Fibroblast of lung (primary cell): Measurements from ENCODE around the gene TMEM171. TPM values are rescaled to one million over a fixed set of nuclear protein-coding genes. Genes with fewer than 3 reads are reported as not detected.

Experiments used
- DNase-seq, 2 donors: peaks; one replicate each; pipeline versions ENCODE4 v3.0.0 to v3.0.0-alpha.2; 2010; ENCODE audit warnings: low read depth in 2 of 2
- H2AFZ ChIP-seq: 2 replicates; pipeline ENCODE4 v1.5.1; 2012; ENCODE audit warnings: low read length, control low read depth, inconsistent platforms
- H3K27ac ChIP-seq: 2 replicates; pipeline ENCODE4 v1.5.1; 2011; ENCODE audit warnings: low read length, control low read depth; ENCODE audit not compliant: insufficient read depth
- H3K27me3 ChIP-seq: 2 replicates; pipeline ENCODE4 v1.5.1; 2011; ENCODE audit warnings: mild to moderate bottlenecking, low read length; ENCODE audit not compliant: control insufficient read depth, insufficient read depth
- H3K36me3 ChIP-seq: 2 replicates; pipeline ENCODE4 v1.5.1; 2011; ENCODE audit warnings: low read length; ENCODE audit not compliant: control insufficient read depth, insufficient read depth
- H3K4me1 ChIP-seq: 2 replicates; pipeline ENCODE4 v1.5.1; 2011; ENCODE audit warnings: low read length; ENCODE audit not compliant: control insufficient read depth, insufficient read depth; ENCODE audit errors: extremely low read depth
- H3K4me2 ChIP-seq: 2 replicates; pipeline ENCODE4 v1.5.1; 2011; ENCODE audit warnings: low read length, control low read depth; ENCODE audit not compliant: insufficient read depth; ENCODE audit errors: extremely low read depth
- H3K4me3 ChIP-seq, 4 experiments: fragments of 200-600 bp in 1 of 4; sonication (generic) in 1 of 4; replicated peaks in 1 of 4; 2 replicates each; pipeline ENCODE4 v1.5.1; 2011 to 2016; ENCODE audit warnings: low read length in 4 of 4, low read depth in 3 of 4, mild to moderate bottlenecking in 3 of 4, control low read depth in 2 of 4, inconsistent platforms in 1 of 4, mixed read lengths in 1 of 4; ENCODE audit not compliant: insufficient read depth in 1 of 4; ENCODE audit errors: control extremely low read depth in 1 of 4
- H3K79me2 ChIP-seq: 2 replicates; pipeline ENCODE4 v1.5.1; 2012; ENCODE audit warnings: mild to moderate bottlenecking, low read length, inconsistent platforms; ENCODE audit not compliant: control insufficient read depth, insufficient read depth
- H3K9ac ChIP-seq: 2 replicates; pipeline ENCODE4 v1.5.1; 2011; ENCODE audit warnings: mild to moderate bottlenecking, low read length, control low read depth; ENCODE audit not compliant: insufficient read depth
- H3K9me3 ChIP-seq: 2 replicates; pipeline ENCODE4 v1.5.1; 2012; ENCODE audit warnings: low read depth, low read length; ENCODE audit not compliant: control insufficient read depth, insufficient read depth
- H4K20me1 ChIP-seq: 2 replicates; pipeline ENCODE4 v1.5.1; 2011; ENCODE audit warnings: low read length; ENCODE audit not compliant: control insufficient read depth, insufficient read depth; ENCODE audit errors: extremely low read depth
- EZH2 ChIP-seq: IDR thresholded peaks from 2 replicates; pipeline ENCODE4 v1.5.1; 2012; ENCODE audit warnings: low read length, control low read depth, mild to moderate bottlenecking; ENCODE audit errors: missing control alignments
- polyA plus RNA-seq, 2 donors: library from polyadenylated mRNA; depleted of rRNA in 1 of 2; stranded (reverse) in 1 of 2; unstranded in 1 of 2; fragments of >200 nt; gene quantifications; 2 replicates each; pipeline ENCODE4 v1.2.1, GENCODE V29; 2011 to 2012; ENCODE audit warnings: missing spikeins in 1 of 2
- total RNA-seq: library from RNA; depleted of rRNA; stranded (reverse); fragments of >200 nt; gene quantifications from 2 replicates; pipeline ENCODE4 v1.2.1, GENCODE V29; 2014
- TF ChIP-seq, protein P1 (sequence below), 2 donors: IDR thresholded peaks in 1 of 2; conservative IDR thresholded peaks in 1 of 2; 1 replicate in 1 of 2; 2 replicates in 1 of 2; pipeline ENCODE4 v1.5.1; 2011 to 2012; ENCODE audit warnings: low read length in 2 of 2, control low read depth in 1 of 2, inconsistent platforms in 1 of 2, low read depth in 1 of 2, mild to moderate bottlenecking in 1 of 2

Gene TMEM171
- total and polyA plus RNA-seq, 2 donors (not counting 1 experiment from before 2014, with no cell fraction given) = 0.83 to 5.8 TPM

- H2AFZ ChIP-seq = no peak overlapping the region
- no peak overlapping the region for H3K9ac ChIP-seq
- TF ChIP-seq, protein P1, sequence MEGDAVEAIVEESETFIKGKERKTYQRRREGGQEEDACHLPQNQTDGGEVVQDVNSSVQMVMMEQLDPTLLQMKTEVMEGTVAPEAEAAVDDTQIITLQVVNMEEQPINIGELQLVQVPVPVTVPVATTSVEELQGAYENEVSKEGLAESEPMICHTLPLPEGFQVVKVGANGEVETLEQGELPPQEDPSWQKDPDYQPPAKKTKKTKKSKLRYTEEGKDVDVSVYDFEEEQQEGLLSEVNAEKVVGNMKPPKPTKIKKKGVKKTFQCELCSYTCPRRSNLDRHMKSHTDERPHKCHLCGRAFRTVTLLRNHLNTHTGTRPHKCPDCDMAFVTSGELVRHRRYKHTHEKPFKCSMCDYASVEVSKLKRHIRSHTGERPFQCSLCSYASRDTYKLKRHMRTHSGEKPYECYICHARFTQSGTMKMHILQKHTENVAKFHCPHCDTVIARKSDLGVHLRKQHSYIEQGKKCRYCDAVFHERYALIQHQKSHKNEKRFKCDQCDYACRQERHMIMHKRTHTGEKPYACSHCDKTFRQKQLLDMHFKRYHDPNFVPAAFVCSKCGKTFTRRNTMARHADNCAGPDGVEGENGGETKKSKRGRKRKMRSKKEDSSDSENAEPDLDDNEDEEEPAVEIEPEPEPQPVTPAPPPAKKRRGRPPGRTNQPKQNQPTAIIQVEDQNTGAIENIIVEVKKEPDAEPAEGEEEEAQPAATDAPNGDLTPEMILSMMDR (conservative IDR thresholded peaks at IDR 0.05 in 1 of 2, IDR thresholded peaks at IDR 0.05 in 1 of 2; ENCODE audit: low read depth in 1 of 2, low read length in 2 of 2) = no peak
- no peak for TF ChIP-seq EZH2
- no peaks in the 10 kb centered on the region for H3K36me3 ChIP-seq
- H3K4me1 ChIP-seq = peaks cover 2% of the 10 kb centered on the region
- no peak overlapping the region for H3K4me2 ChIP-seq
- no peaks in the 10 kb centered on the region for H4K20me1 ChIP-seq
- no peak overlapping the region for H3K27ac ChIP-seq
- H3K27me3 ChIP-seq = no peaks in the 10 kb centered on the region
- no peaks in the 10 kb centered on the region for H3K9me3 ChIP-seq
- H3K79me2 ChIP-seq = no peaks in the 10 kb centered on the region
- peak; percentile 53 to 82 for DNase-seq
- no peak overlapping the region for H3K4me3 ChIP-seq
Observed at GRCh38 chr5:73093943-73094342, 26.4 kb upstream of the TMEM171 start.

- H3K9me3 ChIP-seq = no peaks in the 10 kb centered on the region
- TF ChIP-seq, protein P1 (conservative IDR thresholded peaks at IDR 0.05 in 1 of 2, IDR thresholded peaks at IDR 0.05 in 1 of 2; ENCODE audit: low read depth in 1 of 2, low read length in 2 of 2) = no peak
- TF ChIP-seq EZH2 = no peak
- H3K27me3 ChIP-seq = no peaks in the 10 kb centered on the region
- no peaks in the 10 kb centered on the region for H4K20me1 ChIP-seq
- no peak for DNase-seq
- no peak overlapping the region for H2AFZ ChIP-seq
- no peak overlapping the region for H3K4me3 ChIP-seq
- peaks cover 2% of the 10 kb centered on the region for H3K4me1 ChIP-seq
- no peaks in the 10 kb centered on the region for H3K79me2 ChIP-seq
- H3K36me3 ChIP-seq = no peaks in the 10 kb centered on the region
- no peak overlapping the region for H3K27ac ChIP-seq
- H3K4me2 ChIP-seq = no peak overlapping the region
- no peak overlapping the region for H3K9ac ChIP-seq
Observed at GRCh38 chr5:73094415-73094814, 26.0 kb upstream of the TMEM171 start.

GRCh38 chr5:73095564-73096238 is 24.7 kb upstream of the TMEM171 start:
- H3K4me2 ChIP-seq = no peak overlapping the region
- peak in 1 of 2 donors; percentile 23 for DNase-seq
- no peak for TF ChIP-seq EZH2
- TF ChIP-seq, protein P1 (conservative IDR thresholded peaks at IDR 0.05 in 1 of 2, IDR thresholded peaks at IDR 0.05 in 1 of 2; ENCODE audit: low read depth in 1 of 2, low read length in 2 of 2) = no peak
- no peak overlapping the region for H3K4me3 ChIP-seq
- H3K79me2 ChIP-seq = no peaks in the 10 kb centered on the region
- H2AFZ ChIP-seq = no peak overlapping the region
- H3K9ac ChIP-seq = no peak overlapping the region
- no peaks in the 10 kb centered on the region for H3K27me3 ChIP-seq
- H3K27ac ChIP-seq = no peak overlapping the region
- no peaks in the 10 kb centered on the region for H3K9me3 ChIP-seq
- no peaks in the 10 kb centered on the region for H4K20me1 ChIP-seq
- H3K36me3 ChIP-seq = no peaks in the 10 kb centered on the region
- H3K4me1 ChIP-seq = peaks cover 2% of the 10 kb centered on the region
